HG03045 (cell line): ENCODE data around the gene PLCH2.

ENCODE experiments used
- ATAC-seq: cut with Tn5 transposase; IDR thresholded peaks from one replicate; pipeline ENCODE4 v1.9.1; 2021; ENCODE audit warnings: mild to moderate bottlenecking, moderate library complexity; ENCODE audit not compliant: unreplicated experiment

PLCH2 gene

GRCh38 chr1:2498648-2499047 is 22.6 kb downstream of the PLCH2 start:
- no peak for ATAC-seq

GRCh38 chr1:2499260-2499659 is 23.2 kb downstream of the PLCH2 start:
- no peak for ATAC-seq

GRCh38 chr1:2499986-2500596 is 24.0 kb downstream of the PLCH2 start:
- ATAC-seq: no peak

DNA sequence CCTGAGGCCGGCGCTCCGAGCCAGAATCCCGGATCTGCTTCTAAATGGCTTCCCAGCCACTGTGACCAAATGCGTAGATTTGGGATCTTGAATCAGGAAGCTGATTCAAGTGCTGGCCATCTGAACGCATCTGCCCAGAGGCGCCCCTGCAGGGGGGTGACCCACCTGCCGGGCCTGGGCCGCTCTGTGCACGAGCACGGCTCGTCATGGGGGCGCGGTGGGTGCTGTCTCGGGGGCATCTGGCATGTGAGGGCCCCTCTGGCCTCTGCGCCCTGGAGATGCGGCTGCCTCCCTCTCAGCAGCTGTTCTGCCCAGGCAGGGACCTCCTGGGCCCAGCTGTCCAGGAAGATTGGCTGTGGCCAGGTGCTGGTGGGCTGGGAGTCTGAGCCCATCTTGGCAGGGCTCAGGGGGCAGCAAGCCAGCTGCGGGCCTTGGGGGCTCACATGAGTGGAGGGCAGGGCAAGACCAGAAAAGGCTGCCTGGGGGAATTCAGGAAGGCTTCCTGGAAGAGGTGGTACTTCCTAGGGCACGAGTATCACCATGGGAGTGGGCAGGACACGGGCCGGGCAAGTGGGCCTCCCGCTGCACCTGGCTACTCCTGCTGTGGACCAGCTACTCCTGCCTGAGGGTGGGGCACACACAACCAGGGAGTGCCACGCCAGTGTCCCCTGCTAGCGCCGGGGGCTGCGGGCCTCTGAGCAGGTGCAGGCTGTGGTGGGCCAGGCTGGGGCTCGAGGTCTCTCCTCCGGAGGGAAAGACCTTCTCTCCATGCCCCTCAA is 25.1 kb downstream of the PLCH2 start:
- ATAC-seq: no peak

GRCh38 chr1:2501820-2502119 is 25.7 kb downstream of the PLCH2 start:
- no peak for ATAC-seq

GRCh38 chr1:2502210-2502609 is 26.1 kb downstream of the PLCH2 start:
- no peak for ATAC-seq

DNA sequence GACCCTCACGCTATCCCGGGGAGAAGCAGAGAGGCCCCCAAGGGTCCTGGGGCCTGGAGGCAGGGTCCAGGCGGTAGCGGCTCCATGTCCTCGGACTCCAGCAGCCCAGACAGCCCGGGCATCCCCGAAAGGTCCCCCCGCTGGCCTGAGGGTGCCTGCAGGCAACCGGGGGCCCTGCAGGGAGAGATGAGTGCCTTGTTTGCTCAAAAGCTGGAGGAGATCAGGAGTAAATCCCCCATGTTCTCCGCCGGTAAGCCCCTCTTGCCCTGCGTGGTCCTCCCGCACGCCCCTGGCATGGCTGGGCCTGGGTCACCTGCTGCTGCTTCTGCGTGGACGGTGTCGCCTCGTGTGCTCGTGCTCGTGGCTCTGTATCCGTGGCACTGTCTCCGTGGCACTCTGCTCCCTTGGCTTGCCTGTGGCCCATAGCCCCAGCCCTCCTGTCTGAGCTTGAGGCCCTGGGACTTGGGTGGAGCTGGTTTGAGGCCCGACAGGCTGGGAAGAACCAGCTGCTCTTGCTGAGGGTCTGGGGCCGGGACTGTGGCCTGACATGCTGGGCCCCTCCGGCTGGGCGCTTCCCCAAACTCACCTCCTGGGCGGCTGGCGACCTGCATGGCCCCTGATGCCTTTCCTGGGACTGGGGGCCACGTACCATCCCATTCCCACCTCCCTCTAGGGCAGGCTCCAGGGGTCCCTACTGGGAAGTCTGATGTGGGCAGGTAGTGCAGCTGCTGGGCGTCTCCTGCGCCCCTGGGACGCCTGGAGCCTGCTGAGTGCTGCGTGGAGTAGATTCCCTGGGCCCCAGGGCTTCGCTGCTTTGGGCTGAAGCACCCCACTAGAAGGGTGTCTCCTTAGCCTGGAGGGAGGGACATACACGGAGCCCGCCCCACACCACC is 26.8 kb downstream of the PLCH2 start:
- no peak for ATAC-seq

DNA sequence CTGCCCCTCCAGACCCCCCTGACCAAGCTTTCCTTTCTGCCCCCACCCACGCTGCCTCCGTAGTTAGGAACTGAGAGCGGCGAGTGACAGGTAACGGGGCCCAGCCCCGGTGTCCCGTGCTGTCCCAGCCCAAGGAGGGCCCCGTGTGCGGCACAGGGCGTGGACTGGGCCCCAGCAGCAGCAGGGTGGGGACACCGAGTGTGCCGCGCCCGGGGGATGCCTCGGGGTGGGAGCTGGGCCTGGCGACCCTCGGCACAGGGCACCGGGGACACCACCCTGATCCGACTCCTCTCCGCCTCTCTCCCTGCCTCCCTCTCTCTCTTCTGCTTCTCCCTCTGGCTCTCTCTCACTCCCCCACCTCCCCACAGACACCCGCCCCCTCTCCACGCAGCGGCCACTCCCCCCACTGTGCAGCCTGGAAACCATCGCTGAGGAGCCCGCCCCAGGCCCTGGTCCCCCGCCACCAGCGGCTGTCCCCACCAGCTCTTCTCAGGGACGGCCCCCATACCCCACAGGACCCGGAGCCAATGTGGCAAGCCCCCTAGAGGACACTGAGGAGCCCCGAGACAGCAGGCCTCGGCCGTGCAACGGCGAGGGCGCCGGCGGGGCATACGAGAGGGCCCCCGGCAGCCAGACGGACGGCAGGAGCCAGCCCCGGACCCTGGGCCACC is 27.6 kb downstream of the PLCH2 start:
- no peak for ATAC-seq

DNA sequence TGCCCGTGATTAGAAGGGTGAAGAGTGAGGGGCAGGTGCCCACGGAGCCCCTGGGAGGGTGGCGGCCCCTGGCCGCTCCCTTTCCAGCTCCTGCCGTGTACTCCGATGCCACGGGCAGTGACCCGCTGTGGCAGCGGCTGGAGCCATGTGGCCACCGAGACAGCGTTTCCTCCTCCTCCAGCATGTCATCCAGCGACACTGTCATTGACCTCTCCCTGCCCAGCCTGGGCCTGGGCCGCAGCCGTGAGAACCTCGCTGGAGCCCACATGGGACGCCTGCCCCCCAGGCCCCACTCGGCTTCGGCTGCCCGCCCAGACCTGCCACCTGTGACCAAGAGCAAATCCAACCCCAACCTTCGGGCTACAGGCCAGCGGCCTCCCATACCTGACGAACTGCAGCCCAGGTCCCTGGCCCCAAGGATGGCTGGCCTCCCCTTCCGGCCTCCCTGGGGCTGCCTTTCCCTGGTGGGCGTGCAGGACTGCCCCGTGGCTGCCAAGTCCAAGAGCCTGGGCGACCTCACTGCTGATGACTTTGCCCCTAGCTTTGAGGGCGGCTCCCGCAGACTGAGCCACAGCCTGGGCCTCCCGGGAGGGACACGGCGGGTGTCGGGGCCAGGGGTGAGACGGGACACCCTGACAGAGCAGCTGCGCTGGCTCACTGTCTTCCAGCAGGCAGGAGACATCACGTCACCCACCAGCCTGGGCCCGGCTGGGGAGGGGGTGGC is 28.3 kb downstream of the PLCH2 start:
- ATAC-seq: no peak

DNA sequence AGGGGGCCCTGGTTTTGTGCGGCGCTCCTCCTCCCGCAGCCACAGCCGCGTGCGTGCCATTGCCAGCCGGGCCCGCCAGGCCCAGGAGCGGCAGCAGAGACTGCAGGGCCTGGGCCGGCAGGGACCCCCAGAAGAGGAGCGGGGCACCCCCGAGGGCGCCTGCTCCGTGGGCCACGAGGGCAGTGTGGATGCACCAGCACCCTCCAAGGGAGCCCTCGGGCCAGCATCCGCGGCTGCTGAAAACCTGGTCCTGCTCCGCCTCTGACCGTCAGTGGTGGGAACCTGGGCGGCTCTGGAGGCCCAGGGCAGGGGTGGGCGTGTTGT is 28.8 kb downstream of the PLCH2 start:
- ATAC-seq: no peak

DNA sequence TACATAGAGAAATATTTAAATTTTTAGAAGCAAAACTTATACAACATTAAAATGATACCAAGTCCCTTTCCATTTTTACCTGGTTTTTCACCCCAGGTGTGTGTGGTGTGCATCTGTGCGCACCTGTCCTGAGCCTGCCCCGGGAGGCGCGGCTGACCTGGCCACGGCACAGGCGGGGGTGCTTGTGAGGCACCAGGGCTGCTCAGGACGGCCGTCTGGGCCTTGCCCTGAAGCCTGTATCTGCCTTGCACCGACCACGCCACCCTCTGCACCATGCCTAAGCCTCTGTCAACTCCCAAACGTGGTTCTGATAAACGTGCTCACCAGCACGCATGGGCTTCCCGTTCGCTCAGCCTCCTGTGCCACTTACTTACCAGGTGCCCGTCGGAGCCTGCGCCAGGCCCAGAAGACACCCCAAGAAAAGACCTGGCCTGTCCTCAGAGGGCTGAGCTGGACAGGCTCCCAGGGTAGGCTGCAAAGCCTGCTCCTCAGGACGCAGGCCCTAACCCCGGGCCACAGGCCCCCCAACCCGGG is 29.4 kb downstream of the PLCH2 start:
- ATAC-seq: no peak

GRCh38 chr1:2506007-2506860 is 30.1 kb downstream of the PLCH2 start:
- ATAC-seq: no peak

DNA sequence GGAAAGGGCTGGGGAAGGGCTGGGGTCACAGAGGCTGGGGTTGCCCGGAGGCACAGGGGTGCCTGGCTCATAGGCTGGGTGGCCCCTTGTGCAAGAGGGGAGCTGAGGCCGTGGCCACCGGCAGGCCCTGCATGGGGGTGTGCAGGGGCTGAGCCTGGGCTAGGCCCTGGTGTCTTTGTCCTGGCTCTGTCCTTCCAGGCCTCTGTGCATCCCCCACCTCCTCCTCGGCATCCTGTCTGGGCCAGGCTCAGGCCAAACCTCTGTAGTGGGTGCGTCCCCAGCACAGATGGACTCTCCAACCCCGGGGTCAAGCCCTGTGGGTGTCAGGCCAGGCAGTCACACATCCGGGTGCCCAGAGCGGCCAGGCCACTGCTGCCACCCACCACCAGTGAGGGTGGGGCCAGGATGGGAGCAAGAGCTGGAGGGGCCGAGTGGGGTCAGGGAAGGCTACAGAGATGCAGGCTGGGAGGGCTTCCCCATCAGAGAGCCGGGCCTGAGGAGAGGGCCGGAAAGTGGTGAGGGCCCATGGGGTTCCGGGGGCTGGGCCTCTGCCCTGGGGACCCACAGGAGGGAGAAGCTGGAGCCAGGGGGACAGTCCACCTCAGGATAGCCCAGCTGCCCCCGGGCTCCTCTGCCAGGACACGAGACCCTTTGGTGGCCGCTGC is 30.9 kb downstream of the PLCH2 start:
- no peak for ATAC-seq

- ATAC-seq: no peak
Observed at GRCh38 chr1:2507744-2508155, 31.7 kb downstream of the PLCH2 start.

GRCh38 chr1:2508180-2508579 is 32.1 kb downstream of the PLCH2 start:
- ATAC-seq: no peak

DNA sequence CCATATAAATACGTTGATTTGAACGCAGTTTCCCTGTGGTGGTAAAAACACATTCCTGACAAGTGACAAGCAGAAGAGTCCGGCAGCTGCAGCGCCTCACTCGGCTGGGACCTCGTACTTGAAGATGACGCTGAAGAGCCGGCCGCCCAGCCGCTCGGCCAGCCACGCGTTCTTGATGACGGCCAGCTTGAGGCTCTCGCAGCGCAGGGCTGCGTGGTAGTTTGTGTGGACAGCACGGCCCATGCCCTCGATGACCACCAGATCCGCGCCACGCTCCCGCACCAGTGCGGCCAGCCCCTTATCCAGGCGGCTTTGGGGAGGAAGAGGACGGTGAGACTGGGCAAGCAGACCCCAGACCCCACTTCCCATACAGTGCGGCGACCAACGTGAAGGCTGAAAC is 32.7 kb downstream of the PLCH2 start:
- ATAC-seq: no peak

DNA sequence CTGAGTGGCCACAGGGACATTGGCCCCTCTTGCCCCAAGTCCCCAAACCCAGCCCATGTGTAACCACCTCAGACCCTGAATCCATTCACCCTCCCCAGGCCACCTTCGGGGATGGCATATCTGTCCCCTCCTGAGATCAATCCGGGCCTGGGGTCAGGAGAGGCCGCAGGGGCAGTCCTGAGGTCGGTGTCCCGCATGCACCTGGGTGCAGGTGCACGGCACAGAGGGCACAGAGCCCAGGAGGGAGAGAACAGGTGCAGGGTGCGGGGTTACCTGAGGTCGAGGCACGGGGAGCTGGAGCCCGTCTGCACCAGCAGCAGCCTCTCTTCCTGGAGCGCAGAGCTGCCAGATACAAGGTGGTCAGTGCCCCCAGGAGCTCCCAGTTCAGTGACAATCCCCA is 33.5 kb downstream of the PLCH2 start:
- ATAC-seq: no peak

DNA sequence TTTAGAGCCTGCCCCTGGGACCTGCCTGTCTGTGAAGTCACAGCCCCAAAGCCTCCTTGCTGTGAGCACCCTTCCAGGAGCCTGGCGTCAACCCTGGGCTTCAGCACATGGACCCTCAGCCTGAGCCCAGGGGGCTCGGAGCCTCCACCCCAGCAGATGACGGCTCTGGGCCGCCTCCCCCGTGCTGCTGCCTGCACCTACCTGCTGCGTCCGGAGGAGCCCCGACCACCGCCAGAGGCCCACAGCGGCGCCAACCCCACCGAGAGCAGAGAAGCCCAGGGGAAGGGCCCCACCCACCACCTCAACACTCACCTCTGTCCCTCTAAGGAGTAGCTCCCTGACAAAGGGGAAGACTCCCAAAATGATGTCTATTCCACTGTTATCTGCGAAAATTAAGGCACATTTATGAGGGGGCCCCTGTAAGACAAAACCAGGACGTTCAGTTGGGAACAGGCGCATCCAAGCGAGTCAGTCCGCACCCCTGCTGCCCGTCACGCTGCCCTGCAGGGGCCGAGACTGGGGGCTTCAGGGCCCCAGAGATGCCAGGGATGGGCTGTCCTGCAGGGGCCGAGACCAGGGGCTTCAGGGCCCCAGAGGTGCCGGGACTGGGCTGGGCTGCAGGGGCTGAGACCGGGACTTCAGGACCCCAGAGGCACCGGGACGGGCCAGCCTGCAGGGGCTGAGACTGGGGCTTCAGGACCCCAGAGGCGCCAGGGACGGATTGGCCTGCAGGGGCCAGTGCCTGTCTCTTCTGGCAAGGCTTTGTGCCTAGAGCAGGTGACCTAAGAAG is 34.5 kb downstream of the PLCH2 start:
- no peak for ATAC-seq
